Left forelimb (tissue), 1 donor: ENCODE measurements around the gene DCLRE1B.

Source experiments
- DNase-seq: peaks from one replicate; pipeline ENCODE4 v3.0.0-alpha.2; 2018; ENCODE audit warnings: low spot score

The DCLRE1B gene

DNA sequence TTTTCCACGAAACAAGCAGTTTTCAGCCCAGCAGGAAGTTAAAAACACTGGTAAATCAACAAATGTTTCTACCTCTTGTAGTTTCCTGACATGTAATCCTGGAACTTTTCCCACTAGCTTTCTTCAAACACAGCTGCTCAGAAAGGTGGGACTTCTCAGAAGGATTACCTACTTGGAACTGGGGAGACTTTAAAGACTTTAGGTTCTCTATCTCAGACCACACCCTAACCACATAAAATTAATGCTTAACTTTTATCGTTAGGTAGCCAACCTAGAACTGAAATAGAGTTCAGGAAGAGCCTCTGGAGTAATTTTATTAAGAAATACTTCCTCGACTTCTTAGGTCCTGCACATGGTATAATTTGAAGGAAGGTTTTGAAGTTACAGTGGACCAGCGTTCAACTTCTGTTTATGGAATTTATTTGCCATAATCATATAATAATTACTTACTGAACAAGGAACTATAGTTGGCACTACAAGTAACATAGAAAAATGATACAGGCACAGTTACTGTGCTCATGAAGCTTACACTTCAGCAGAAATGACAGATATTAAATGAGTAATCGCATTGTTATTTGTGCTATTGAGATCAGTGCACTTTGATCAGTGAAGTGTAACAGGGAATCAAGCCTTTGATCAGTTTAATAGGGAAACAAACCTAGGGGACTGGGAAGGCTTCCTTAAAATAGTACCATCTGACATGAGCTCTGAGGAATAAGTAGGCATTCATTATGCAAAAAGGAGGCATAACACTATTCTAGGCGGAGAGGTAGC lies 17.5 kb upstream of the DCLRE1B start, which contains the start of gene BCL2L15:
Gene BCL2L15, minus strand, starts transcription at position 180 of the 774 bp plus-strand sequence. CDS start 206 bp downstream, outside the sequence.
- DNase-seq, result no peak

DNA sequence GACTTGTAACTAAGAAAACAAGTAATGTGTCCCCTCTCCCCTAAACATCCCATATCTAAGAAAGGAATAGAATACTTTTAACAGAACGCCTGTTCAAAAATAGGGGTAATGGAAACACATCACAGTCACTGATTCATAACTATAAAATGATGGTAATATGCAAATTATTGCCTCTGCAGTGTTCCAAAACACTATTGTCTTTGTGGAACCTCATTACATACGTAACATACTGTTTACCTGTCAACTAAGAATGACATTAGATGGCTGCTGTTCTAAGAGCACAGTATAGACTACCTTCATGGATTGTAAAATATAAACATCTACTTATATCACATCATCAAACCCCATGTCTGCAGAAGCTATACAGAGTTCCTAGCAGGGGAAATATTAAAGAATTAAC lies 14.3 kb upstream of the DCLRE1B start:
- no peak for DNase-seq

DNA sequence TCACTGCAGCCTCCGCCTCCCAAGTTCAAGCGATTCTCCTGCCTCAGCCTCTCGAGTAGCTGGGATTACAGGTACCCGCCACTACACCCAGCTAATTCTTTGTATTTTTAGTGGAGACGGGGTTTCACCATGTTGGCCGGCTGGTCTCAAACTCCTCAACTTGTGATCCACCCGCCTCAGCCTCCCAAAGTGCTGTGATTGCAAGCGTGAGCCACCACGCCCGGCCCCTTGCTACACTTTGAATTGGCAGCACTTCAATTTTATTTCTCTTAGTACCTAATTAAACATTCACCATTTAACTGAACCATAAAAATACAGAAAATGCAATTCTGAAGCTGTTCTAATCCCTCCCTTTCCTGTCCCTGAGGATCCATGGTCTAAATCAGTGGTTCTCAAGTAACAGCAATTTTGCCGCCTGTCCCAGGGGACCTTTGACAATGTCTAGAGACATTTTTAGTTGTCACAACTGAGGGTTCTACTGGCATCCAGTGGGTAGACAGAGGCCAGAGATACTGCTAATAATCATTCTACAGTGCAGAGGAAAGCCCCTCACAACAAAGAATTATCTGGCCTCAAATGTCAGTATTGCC lies 13.4 kb upstream of the DCLRE1B start:
- no peak for DNase-seq

DNA sequence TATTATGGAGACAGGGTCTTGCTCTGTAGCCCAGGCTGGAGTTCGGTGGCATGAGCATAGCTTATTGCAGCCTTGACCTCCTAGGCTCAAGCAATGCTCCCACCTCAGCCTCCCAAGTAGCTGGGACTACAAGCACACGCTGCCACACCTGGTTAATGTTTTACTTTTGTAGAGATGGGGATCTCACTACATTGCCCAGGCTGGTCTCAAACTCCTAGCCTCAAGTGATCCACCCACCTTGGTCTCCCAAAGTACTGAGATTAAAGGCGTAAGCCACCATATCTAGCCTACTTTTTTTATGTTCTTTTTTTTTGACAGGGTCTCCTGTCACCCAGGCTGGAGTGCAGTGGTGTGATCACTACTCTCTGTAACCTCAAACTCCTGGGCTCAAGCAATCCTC lies 11.9 kb upstream of the DCLRE1B start:
- no peak for DNase-seq

DNA sequence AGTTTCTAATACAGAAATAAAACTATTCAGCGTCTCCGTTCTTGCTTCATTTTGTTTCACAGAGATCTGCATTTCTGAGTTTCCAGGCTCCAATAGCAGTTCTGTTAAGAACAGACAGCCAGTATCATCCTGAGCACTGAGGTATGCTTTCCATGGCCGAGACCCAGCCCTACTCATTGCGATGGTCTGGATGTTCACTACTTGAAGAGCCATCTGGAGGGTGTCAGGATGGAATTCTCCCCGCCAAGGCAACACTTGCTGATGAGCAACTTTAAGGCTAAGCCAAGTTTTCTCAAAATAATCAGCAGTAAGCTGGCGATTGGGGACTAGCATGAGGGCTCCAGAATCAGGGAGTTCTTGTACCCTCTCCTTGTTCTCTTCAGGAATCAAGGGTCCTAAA lies 10.0 kb upstream of the DCLRE1B start:
- DNase-seq, result no peak

- no peak for DNase-seq
These were observed 9.2 kb upstream of the DCLRE1B start for GRCh38 chr1:113895961-113896360.

GRCh38 chr1:113898241-113898814 lies 6.8 kb upstream of the DCLRE1B start:
- DNase-seq, result no peak

GRCh38 chr1:113899111-113899510 lies 6.0 kb upstream of the DCLRE1B start:
- no peak for DNase-seq

- no peak for DNase-seq
These were observed 3.9 kb upstream of the DCLRE1B start for GRCh38 chr1:113901191-113901590.

DNA sequence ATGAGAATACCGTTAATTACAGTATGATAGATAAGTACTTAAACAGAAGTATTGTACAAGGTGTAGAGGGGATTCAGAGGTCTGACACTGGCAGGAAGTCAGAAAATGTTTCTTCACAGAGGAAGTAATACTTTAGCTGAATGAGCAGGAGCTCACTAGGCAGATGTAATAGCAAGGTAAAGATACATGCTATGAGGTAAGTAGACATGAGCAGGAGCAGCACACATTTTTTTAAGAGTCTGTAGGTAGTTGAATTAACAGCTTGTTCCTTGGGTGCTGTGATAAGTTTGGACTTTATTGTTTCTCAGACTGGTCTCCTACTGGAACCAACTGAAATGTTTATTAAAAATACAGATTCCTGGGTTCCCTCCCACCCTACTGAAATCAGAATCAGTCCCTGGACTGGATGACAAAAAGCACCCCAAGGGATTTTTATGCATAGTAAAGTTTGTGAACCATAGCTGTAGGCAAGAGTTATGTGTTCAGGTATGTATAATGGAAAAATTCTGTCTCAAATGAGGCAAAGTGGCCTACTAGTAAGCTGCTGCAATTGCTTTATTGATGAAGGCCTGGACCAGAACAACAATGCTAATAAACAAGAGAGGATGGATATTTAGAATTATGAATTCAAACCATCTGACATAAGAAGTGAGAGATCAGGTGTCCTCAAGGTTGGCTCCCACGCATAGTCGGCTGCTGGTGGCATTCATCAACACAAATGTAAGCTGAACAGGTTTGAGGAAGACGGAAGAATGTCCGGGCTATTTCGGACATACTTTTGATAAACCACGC lies 1.4 kb upstream of the DCLRE1B start:
- no peak for DNase-seq

GRCh38 chr1:113904293-113904673 lies 843 bp upstream of the DCLRE1B start:
- peak; percentile 65 for DNase-seq

DNA sequence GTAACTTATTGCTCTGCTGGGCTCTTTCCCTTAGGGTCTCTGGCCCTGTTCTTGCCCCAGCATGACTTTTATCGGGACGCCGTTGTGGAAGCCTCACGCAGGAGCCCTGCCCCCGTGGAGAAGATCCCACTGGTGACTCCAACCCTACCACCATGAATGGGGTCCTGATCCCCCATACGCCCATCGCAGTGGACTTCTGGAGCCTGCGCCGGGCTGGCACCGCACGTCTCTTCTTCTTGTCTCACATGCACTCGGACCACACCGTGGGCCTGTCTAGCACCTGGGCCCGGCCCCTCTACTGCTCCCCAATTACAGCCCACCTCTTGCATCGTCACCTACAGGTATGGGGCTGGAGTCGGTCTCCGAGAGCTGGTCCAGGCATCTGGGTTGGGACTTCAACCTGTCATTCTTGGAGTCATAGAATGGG lies 322 bp downstream of the DCLRE1B start:
- DNase-seq, result no peak

- peak; percentile 72 for DNase-seq
These were observed 7.6 kb downstream of the DCLRE1B start for GRCh38 chr1:113912594-113913311.

DNA sequence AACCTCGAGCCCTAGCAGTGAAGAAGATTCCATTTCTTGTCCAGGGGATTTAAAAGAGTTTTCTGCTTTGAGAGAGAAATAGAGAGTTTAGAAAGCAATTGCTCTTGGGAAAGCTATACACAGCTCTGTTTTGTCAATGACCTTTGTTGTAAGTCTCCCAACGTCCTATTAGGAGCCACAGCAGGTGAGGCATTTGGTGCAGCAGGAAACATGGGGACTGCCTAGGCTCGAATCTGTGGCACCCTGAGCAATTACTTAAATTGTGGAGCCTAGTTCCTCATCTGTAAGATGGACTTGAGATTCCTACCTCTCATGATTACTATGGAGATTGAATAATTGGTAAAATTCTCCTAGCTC lies 8.2 kb downstream of the DCLRE1B start:
- no peak for DNase-seq

DNA sequence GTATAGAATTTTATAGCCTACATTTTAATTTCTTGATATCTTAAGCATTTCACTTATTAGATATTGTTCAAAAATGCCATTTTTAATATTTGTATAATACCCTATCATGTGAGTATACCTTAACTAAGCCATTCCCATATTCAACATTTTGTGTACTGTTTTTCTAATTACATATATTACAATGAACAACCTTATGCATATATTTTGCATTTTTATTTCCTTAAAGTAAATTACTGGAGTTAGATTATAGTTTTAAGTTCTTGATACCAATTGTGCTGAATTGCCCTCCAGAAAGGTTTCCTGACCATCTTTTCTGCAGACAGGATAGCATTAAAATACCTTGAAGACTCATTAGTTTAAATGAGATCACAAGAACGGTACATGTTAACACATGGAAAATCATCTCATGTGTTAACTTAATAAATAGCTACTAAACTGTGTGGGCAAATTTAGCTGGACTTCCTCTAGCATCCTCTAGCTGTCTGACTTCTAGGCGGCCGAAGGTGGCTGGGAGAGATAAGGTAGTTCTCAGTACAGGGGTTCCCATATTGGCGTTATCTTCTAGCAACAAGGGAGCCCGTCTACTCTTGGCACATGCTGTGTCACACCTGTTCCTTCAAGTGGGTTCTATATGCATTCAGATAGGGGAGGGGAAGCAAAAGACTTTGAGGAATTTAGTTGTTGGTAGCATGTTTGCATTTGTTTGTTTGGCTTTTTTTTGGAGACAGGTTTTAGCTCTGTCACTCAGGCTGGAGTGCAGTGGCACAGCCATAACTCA lies 8.9 kb downstream of the DCLRE1B start:
- DNase-seq, result no peak

DNA sequence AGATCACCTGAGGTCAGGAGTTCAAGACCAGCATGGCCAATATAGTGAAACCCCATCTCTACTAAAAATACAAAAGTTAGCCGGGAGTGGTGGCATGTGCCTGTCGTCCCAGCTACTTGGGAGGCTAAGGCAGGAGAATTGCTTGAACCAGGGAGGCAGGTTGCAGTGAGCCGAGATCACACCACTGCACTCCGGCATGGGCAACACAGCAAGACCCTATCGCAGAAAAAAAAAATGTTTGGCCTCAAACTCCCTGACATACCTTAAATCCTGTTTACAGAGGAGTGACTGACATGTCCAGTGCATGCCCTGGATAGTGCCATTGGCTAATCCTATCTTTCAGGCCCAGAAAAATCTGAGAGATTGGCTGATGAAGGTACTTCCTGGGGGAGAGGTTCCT lies 11.8 kb downstream of the DCLRE1B start:
- DNase-seq, result no peak

DNA sequence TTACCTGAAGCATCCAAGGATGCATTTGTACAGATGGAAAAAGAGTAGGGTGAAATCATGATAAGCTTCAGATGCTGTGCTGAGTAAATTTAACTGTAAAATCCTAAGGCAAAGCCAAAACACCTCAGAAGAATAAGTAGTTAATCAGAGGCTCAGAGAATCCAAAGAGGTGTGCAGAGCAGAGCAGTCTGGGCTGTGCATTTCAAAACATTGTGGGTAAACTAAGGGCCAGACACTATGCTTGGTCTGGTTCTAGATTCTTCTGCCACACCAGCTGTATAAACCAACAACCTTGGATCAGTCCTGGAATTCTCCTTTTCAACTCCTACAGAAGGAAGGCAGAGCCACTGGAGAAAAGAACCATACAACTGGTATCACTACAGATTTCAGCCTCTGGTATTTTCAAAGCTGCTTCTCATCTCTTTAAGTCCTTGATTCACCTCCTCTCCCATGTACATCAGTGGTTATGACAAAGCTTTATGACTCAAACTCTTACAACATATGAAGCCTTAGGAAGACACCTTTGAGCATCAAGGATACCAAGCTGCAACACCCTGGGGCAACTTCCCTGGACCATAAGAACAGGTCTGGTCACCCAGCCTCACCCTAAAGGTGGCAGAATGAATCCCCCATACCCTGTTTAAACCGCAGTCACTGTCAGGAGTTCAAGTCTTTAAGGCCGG lies 12.4 kb downstream of the DCLRE1B start:
- no peak for DNase-seq

DNA sequence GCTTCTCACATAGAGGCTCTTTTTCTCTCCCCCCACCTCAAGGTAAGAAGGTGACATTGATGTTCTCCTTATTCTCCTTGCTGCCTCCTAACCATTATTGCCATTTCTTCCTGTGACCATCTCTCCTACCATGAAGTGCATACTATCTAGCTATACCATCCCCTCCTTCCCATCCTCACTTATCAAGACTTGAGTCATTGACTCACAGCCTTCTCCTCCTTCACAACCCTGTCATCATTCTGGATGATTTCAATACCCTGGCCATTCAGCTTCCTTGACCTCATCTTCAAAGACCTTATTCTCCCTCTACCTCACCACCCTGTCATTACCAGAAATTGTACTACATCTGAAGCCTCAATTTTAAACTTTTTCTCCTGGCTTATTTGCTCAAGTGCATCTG lies 13.1 kb downstream of the DCLRE1B start:
- no peak for DNase-seq

DNA sequence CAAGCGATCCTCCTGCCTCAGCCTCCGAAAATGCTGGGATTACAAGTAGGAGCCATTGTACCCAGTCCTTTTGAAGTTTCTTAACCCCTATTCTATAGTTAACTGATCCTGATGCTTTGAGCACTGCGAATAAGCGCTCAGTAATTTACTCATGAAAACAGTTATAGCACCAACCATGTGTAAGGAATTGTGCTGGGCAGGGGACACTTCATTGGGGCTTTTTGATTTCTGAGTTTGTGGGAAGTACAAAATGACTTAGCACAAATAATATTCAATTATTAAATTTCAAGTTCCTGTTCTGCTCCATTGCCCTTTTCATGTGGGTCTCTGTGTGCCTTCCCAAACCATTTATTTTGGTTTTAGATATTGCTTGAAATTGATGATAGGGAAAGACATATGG lies 17.8 kb downstream of the DCLRE1B start:
- DNase-seq, result no peak

- DNase-seq, result no peak
These were observed 19.3 kb downstream of the DCLRE1B start for GRCh38 chr1:113924473-113924872.
